Inflammatory macrophage treated with lipopolysaccharide for 4 hours (primary cell): ENCODE data around the gene ST14.
"Not testable (repeated sequence)": the region's sequence is repeated elsewhere in the genome, so short reads cannot be mapped to it uniquely, and the experiment has no call there.

ENCODE experiments used
- DNase-seq: peaks from one replicate; pipeline ENCODE4 v3.0.0-alpha.2; 2020

ST14 gene

GRCh38 chr11:130165601-130166456 lies 6.2 kb downstream of the ST14 start:
- DNase-seq: peak; percentile 84

GRCh38 chr11:130166457-130166784 lies 6.8 kb downstream of the ST14 start:
- DNase-seq: peak; percentile 86

- no peak for DNase-seq
Observed at GRCh38 chr11:130167146-130167545, 7.6 kb downstream of the ST14 start.

GRCh38 chr11:130168105-130168504 lies 8.5 kb downstream of the ST14 start:
- DNase-seq: no peak

GRCh38 chr11:130170345-130170744 lies 10.8 kb downstream of the ST14 start:
- DNase-seq: no peak

GRCh38 chr11:130171534-130171933 lies 12.0 kb downstream of the ST14 start:
- no peak for DNase-seq

GRCh38 chr11:130172001-130172400 lies 12.4 kb downstream of the ST14 start:
- not testable (repeated sequence) for DNase-seq

- no peak for DNase-seq
Observed at GRCh38 chr11:130174642-130175041, 15.1 kb downstream of the ST14 start.

GRCh38 chr11:130175898-130176297 lies 16.3 kb downstream of the ST14 start:
- DNase-seq: no peak

- DNase-seq: no peak
Observed at GRCh38 chr11:130177782-130178181, 18.2 kb downstream of the ST14 start.

- DNase-seq: no peak
Observed at GRCh38 chr11:130178441-130179339, 19.1 kb downstream of the ST14 start.

GRCh38 chr11:130179396-130180306 lies 20.1 kb downstream of the ST14 start:
- DNase-seq: no peak

- peak; percentile 74 for DNase-seq
Observed at GRCh38 chr11:130180491-130180890, 20.9 kb downstream of the ST14 start.

GRCh38 chr11:130180896-130181294 lies 21.3 kb downstream of the ST14 start:
- DNase-seq: no peak

- peak; percentile 85 for DNase-seq
Observed at GRCh38 chr11:130181295-130182272, 22.0 kb downstream of the ST14 start.

GRCh38 chr11:130183878-130184610 lies 24.5 kb downstream of the ST14 start:
- no peak for DNase-seq

GRCh38 chr11:130187096-130187495 lies 27.5 kb downstream of the ST14 start:
- no peak for DNase-seq

GRCh38 chr11:130188047-130188446 lies 28.5 kb downstream of the ST14 start:
- no peak for DNase-seq

- no peak for DNase-seq
Observed at GRCh38 chr11:130188585-130189347, 29.2 kb downstream of the ST14 start.
